GM23338 (cell line): ENCODE results near the gene ACSL4. TPM values are rescaled to one million over a fixed set of nuclear protein-coding genes. Genes with fewer than 3 reads are reported as not detected.

Experiments
- ATAC-seq: fragments of 200-7000 bp; cut with Tn5 transposase; 3 replicates; pipeline ENCODE4 v1.9.1; 2020
- DNase-seq: peaks from one replicate; pipeline ENCODE4 v3.0.0-alpha.2; 2015; ENCODE audit warnings: low spot score
- H2AFZ ChIP-seq: fragments of 200-600 bp; sonication (generic); 2 replicates; pipeline ENCODE4 v1.8.0; 2016; ENCODE audit warnings: antibody characterized with exemption, mild to moderate bottlenecking, moderate library complexity
- H3F3A ChIP-seq: fragments of 200-600 bp; sonication (generic); replicated peaks from 2 replicates; pipeline ENCODE4 v1.8.0; 2017; ENCODE audit warnings: antibody characterized with exemption, mixed run types, low read depth
- H3K27ac ChIP-seq: fragments of 200-600 bp; sonication (generic); 2 replicates; pipeline ENCODE4 v1.6.1; 2016; ENCODE audit warnings: low read depth
- H3K27me3 ChIP-seq: fragments of 200-600 bp; sonication (generic); 2 replicates; pipeline ENCODE4 v1.8.0; 2016; ENCODE audit warnings: mild to moderate bottlenecking, mixed run types, moderate library complexity; ENCODE audit not compliant: insufficient read depth
- H3K36me3 ChIP-seq: fragments of 200-600 bp; sonication (generic); 2 replicates; pipeline ENCODE4 v1.8.0; 2016; ENCODE audit warnings: mild to moderate bottlenecking; ENCODE audit not compliant: insufficient read depth
- H3K4me1 ChIP-seq: fragments of 200-600 bp; sonication (generic); 2 replicates; pipeline ENCODE4 v1.8.0; 2016; ENCODE audit warnings: mild to moderate bottlenecking, moderate library complexity; ENCODE audit not compliant: insufficient read depth
- H3K4me2 ChIP-seq: fragments of 200-600 bp; sonication (generic); 2 replicates; pipeline ENCODE4 v1.7.1; 2017; ENCODE audit warnings: mixed run types
- H3K4me3 ChIP-seq: fragments of 200-600 bp; sonication (generic); 2 replicates; pipeline ENCODE4 v1.6.1; 2016; ENCODE audit warnings: mixed run types
- H3K79me2 ChIP-seq: fragments of 200-600 bp; sonication (generic); replicated peaks from 2 replicates; pipeline ENCODE4 v1.8.0; 2017; ENCODE audit warnings: mild to moderate bottlenecking; ENCODE audit not compliant: insufficient read depth
- H3K9me2 ChIP-seq: fragments of 200-600 bp; sonication (generic); 2 replicates; pipeline ENCODE4 v1.8.0; 2017; ENCODE audit not compliant: insufficient read depth
- H4K20me1 ChIP-seq: fragments of 200-600 bp; sonication (generic); replicated peaks from 2 replicates; pipeline ENCODE4 v1.8.0; 2017; ENCODE audit warnings: mild to moderate bottlenecking; ENCODE audit not compliant: insufficient read depth
- H3K27ac Mint-ChIP-seq: 2 replicates; pipeline ENCODE4 v1.8.0; 2020; ENCODE audit warnings: inconsistent platforms, mild to moderate bottlenecking, moderate library complexity, mixed read lengths
- H3K27me3 Mint-ChIP-seq: 3 replicates; pipeline ENCODE4 v1.8.0; 2022; ENCODE audit warnings: low read depth, mild to moderate bottlenecking, moderate library complexity, mixed read lengths, inconsistent platforms; ENCODE audit not compliant: insufficient read depth, poor library complexity
- H3K36me3 Mint-ChIP-seq: 3 replicates; pipeline ENCODE4 v1.8.0; 2021; ENCODE audit warnings: low read depth, mild to moderate bottlenecking, inconsistent platforms, moderate library complexity, mixed read lengths
- H3K4me1 Mint-ChIP-seq: 3 replicates; pipeline ENCODE4 v1.8.0; 2020; ENCODE audit warnings: mild to moderate bottlenecking, inconsistent platforms, mixed read lengths
- H3K4me3 Mint-ChIP-seq: 3 replicates; pipeline ENCODE4 v1.8.0; 2021; ENCODE audit warnings: moderate library complexity, mild to moderate bottlenecking, inconsistent platforms, mixed read lengths
- H3K9me3 Mint-ChIP-seq: 3 replicates; pipeline ENCODE4 v1.8.0; 2020; ENCODE audit warnings: moderate library complexity, mild to moderate bottlenecking, inconsistent platforms, mixed read lengths
- EZH2 ChIP-seq: fragments of 200-600 bp; sonication (generic); IDR thresholded peaks from one replicate; pipeline ENCODE4 v1.8.0; 2017; ENCODE audit warnings: antibody characterized with exemption, mild to moderate bottlenecking, low read depth; ENCODE audit not compliant: unreplicated experiment
- EZH2phosphoT487 ChIP-seq: fragments of 200-600 bp; sonication (generic); IDR thresholded peaks from one replicate; pipeline ENCODE4 v1.8.1; 2018; ENCODE audit warnings: antibody characterized with exemption; ENCODE audit not compliant: unreplicated experiment
- POLR2AphosphoS5 ChIP-seq: IDR thresholded peaks from 2 replicates; pipeline ENCODE4 v1.6.1; 2016; ENCODE audit warnings: antibody characterized with exemption, low read depth
- ZNF331 ChIP-seq: fragments of 250-450 bp; sonication (Bioruptor Pico); IDR thresholded peaks from 2 replicates; pipeline ENCODE4 v1.5.0; 2020; ENCODE audit warnings: low read depth, mild to moderate bottlenecking, moderate library complexity
- polyA plus RNA-seq: library from polyadenylated mRNA; unstranded; fragments of >200 nt; fragmentation: Nextera tagmentation; extraction: Ambion mirVana; gene quantifications from 2 replicates; pipeline ENCODE4 v1.2.1, GENCODE V29; 2016
- total RNA-seq: library from RNA; depleted of rRNA; stranded (reverse); fragments of >200 nt; shearing (Covaris generic); gene quantifications from 2 replicates; pipeline ENCODE4 v1.2.3, GENCODE V29; 2014
- TF ChIP-seq, protein P1 (sequence below): IDR thresholded peaks from one replicate; pipeline ENCODE4 v1.6.1; 2018; ENCODE audit warnings: antibody characterized with exemption; ENCODE audit not compliant: unreplicated experiment
- TF ChIP-seq, protein P2 (sequence below), 2 experiments: fragments of 200-600 bp in 1 of 2; sonication (generic) in 1 of 2; conservative IDR thresholded peaks; 2 replicates each; pipeline versions ENCODE4 v1.5.1 to v1.6.1; 2016 to 2017; ENCODE audit warnings: antibody characterized with exemption in 2 of 2, low read depth in 2 of 2, mild to moderate bottlenecking in 2 of 2, moderate library complexity in 1 of 2

ACSL4 gene
- total and polyA plus RNA-seq, 2 experiments from 2014 or later: 17.8 to 76.3 TPM

DNA sequence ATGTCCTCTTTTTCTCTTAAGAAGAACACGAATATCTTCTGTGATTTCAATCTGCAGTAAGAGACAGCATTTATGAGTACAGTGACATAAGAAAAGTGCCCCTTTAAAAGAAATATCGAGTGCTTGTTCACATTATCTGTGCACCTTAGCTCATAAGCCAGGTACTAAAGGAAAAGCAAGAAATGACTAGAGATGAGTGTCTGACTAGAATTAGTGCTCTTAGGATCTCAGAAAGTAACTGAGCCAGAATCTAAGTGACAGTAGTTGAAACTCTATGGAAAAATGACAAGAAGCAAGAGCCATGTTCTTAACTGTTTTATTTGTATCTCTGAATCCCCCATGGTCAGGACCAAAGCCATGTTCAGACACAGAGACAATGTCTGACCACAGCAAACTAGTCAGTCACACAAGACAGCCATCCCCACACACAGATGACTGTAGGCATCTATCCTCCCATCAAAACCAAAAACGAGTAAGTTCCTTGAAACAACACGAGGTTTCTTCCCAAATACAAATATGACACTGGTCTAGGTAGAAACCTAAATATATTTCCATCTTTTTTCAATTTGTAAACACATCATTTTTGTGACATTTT, 36.8 kb downstream of the ACSL4 start:
- H3K27ac Mint-ChIP-seq: no peak overlapping the region; the same call in 1 of the 2 replicates
- H4K20me1 ChIP-seq: no peaks in the 10 kb centered on the region

GRCh38 chrX:109695637-109696036, 37.4 kb downstream of the ACSL4 start:
- no peak for DNase-seq
- H2AFZ ChIP-seq: no peak overlapping the region

More for the DNA sequence above, 36.8 kb downstream of the ACSL4 start:
- Mint-ChIP-seq H3K9me3 (no peaks in the 10 kb centered on the region), H3K36me3 (no peaks in the 10 kb centered on the region), H3K4me3 (no peak overlapping the region), H3K4me1 (peaks cover 5% of the 10 kb centered on the region; the same call in 2 of the 3 replicates), H3K27me3 (no peaks in the 10 kb centered on the region)
- no peak overlapping the region for H3K27ac ChIP-seq
- no peak overlapping the region for H3K4me3 ChIP-seq
- peaks cover 4% of the 10 kb centered on the region; the same call in 1 of the 2 replicates for H3K4me1 ChIP-seq
- TF ChIP-seq EZH2: no peak
- no peak for TF ChIP-seq EZH2phosphoT487
- TF ChIP-seq, protein P1, sequence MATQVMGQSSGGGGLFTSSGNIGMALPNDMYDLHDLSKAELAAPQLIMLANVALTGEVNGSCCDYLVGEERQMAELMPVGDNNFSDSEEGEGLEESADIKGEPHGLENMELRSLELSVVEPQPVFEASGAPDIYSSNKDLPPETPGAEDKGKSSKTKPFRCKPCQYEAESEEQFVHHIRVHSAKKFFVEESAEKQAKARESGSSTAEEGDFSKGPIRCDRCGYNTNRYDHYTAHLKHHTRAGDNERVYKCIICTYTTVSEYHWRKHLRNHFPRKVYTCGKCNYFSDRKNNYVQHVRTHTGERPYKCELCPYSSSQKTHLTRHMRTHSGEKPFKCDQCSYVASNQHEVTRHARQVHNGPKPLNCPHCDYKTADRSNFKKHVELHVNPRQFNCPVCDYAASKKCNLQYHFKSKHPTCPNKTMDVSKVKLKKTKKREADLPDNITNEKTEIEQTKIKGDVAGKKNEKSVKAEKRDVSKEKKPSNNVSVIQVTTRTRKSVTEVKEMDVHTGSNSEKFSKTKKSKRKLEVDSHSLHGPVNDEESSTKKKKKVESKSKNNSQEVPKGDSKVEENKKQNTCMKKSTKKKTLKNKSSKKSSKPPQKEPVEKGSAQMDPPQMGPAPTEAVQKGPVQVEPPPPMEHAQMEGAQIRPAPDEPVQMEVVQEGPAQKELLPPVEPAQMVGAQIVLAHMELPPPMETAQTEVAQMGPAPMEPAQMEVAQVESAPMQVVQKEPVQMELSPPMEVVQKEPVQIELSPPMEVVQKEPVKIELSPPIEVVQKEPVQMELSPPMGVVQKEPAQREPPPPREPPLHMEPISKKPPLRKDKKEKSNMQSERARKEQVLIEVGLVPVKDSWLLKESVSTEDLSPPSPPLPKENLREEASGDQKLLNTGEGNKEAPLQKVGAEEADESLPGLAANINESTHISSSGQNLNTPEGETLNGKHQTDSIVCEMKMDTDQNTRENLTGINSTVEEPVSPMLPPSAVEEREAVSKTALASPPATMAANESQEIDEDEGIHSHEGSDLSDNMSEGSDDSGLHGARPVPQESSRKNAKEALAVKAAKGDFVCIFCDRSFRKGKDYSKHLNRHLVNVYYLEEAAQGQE: no peak
- TF ChIP-seq POLR2AphosphoS5: no peak
- TF ChIP-seq, protein P2, sequence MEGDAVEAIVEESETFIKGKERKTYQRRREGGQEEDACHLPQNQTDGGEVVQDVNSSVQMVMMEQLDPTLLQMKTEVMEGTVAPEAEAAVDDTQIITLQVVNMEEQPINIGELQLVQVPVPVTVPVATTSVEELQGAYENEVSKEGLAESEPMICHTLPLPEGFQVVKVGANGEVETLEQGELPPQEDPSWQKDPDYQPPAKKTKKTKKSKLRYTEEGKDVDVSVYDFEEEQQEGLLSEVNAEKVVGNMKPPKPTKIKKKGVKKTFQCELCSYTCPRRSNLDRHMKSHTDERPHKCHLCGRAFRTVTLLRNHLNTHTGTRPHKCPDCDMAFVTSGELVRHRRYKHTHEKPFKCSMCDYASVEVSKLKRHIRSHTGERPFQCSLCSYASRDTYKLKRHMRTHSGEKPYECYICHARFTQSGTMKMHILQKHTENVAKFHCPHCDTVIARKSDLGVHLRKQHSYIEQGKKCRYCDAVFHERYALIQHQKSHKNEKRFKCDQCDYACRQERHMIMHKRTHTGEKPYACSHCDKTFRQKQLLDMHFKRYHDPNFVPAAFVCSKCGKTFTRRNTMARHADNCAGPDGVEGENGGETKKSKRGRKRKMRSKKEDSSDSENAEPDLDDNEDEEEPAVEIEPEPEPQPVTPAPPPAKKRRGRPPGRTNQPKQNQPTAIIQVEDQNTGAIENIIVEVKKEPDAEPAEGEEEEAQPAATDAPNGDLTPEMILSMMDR (conservative IDR thresholded peaks at IDR 0.05; ENCODE audit: low read depth in 2 of 2): no peak
- H3K4me2 ChIP-seq: no peak overlapping the region
- peaks cover 10% of the 10 kb centered on the region; the same call in 1 of the 2 replicates for H3K79me2 ChIP-seq
- H3F3A ChIP-seq: no peaks in the 10 kb centered on the region
- DNase-seq: no peak
- no peak overlapping the region for H2AFZ ChIP-seq
- no peaks in the 10 kb centered on the region for H3K36me3 ChIP-seq
- no peaks in the 10 kb centered on the region for H3K9me2 ChIP-seq
- H3K27me3 ChIP-seq: no peaks in the 10 kb centered on the region
- no peak for ATAC-seq

More at GRCh38 chrX:109695637-109696036, 37.4 kb downstream of the ACSL4 start:
- Histone ChIP-seq H3K27ac (no peak overlapping the region), H3K79me2 (peaks cover 10% of the 10 kb centered on the region; the same call in 1 of the 2 replicates), H3F3A (no peaks in the 10 kb centered on the region), H3K4me3 (no peak overlapping the region), H4K20me1 (no peaks in the 10 kb centered on the region), H3K9me2 (no peaks in the 10 kb centered on the region), H3K36me3 (no peaks in the 10 kb centered on the region), H3K4me1 (peaks cover 4% of the 10 kb centered on the region; the same call in 1 of the 2 replicates), H3K27me3 (no peaks in the 10 kb centered on the region), H3K4me2 (no peak overlapping the region)
- peaks cover 5% of the 10 kb centered on the region; the same call in 2 of the 3 replicates for H3K4me1 Mint-ChIP-seq
- no peaks in the 10 kb centered on the region for H3K36me3 Mint-ChIP-seq
- H3K27ac Mint-ChIP-seq: no peak overlapping the region
- ATAC-seq: no peak
- H3K27me3 Mint-ChIP-seq: no peaks in the 10 kb centered on the region
- no peak overlapping the region for H3K4me3 Mint-ChIP-seq
- H3K9me3 Mint-ChIP-seq: no peaks in the 10 kb centered on the region
- no peak for TF ChIP-seq EZH2phosphoT487
- no peak for TF ChIP-seq ZNF331
- TF ChIP-seq EZH2: no peak
